Mucosa of rectum (tissue), 2 donors: ENCODE data around the gene GALNS.

ENCODE experiments used
- H3K27ac ChIP-seq, 2 donors: one replicate each; pipeline ENCODE4 v1.7.0; 2013; ENCODE audit warnings: inconsistent platforms in 2 of 2, low read depth in 2 of 2, low read length in 2 of 2
- H3K27me3 ChIP-seq, 2 donors: one replicate each; pipeline ENCODE4 v1.7.0; 2013; ENCODE audit warnings: low read length in 2 of 2; ENCODE audit not compliant: control insufficient read depth in 2 of 2, insufficient read depth in 2 of 2
- H3K36me3 ChIP-seq, 2 donors: one replicate each; pipeline ENCODE4 v1.7.0; 2013; ENCODE audit warnings: low read length in 2 of 2; ENCODE audit not compliant: control insufficient read depth in 2 of 2, insufficient read depth in 2 of 2
- H3K4me1 ChIP-seq, 2 donors: one replicate each; pipeline ENCODE4 v1.7.0; 2013; ENCODE audit warnings: low read length in 2 of 2, mild to moderate bottlenecking in 1 of 2; ENCODE audit not compliant: control insufficient read depth in 2 of 2, insufficient read depth in 2 of 2
- H3K4me3 ChIP-seq, 2 donors: one replicate each; pipeline ENCODE4 v1.7.0; 2013; ENCODE audit warnings: low read length in 2 of 2
- H3K9ac ChIP-seq, 2 donors: one replicate each; pipeline ENCODE4 v1.7.0; 2013; ENCODE audit warnings: low read length in 2 of 2, low read depth in 1 of 2, mild to moderate bottlenecking in 1 of 2
- H3K9me3 ChIP-seq, 2 donors: one replicate each; pipeline ENCODE4 v1.7.0; 2013; ENCODE audit warnings: low read length in 2 of 2; ENCODE audit not compliant: control insufficient read depth in 2 of 2
- donor health status: healthy.
- donor health status: Normal muscosa, but diverticular disease.

Gene GALNS

GRCh38 chr16:88846088-88846487 lies 10.7 kb downstream of the GALNS start:
- H3K9ac ChIP-seq: no peak overlapping the region
- no peaks in the 10 kb centered on the region for H3K27me3 ChIP-seq
- no peak overlapping the region for H3K27ac ChIP-seq
- H3K9me3 ChIP-seq: no peaks in the 10 kb centered on the region
- H3K4me3 ChIP-seq: no peak overlapping the region
- H3K36me3 ChIP-seq: peaks cover 4 to 9% of the 10 kb centered on the region in 2 donors
- H3K4me1 ChIP-seq: no peaks in the 10 kb centered on the region

GRCh38 chr16:88844419-88845036 lies 12.2 kb downstream of the GALNS start:
- no peak overlapping the region for H3K4me3 ChIP-seq
- no peaks in the 10 kb centered on the region for H3K27me3 ChIP-seq
- no peak overlapping the region for H3K9ac ChIP-seq
- no peaks in the 10 kb centered on the region for H3K4me1 ChIP-seq
- no peak overlapping the region for H3K27ac ChIP-seq
- no peaks in the 10 kb centered on the region for H3K9me3 ChIP-seq
- peaks cover 10 to 18% of the 10 kb centered on the region in 2 donors for H3K36me3 ChIP-seq

- no peak overlapping the region for H3K9ac ChIP-seq
- no peak overlapping the region for H3K4me3 ChIP-seq
- H3K9me3 ChIP-seq: no peaks in the 10 kb centered on the region
- H3K27ac ChIP-seq: no peak overlapping the region
- peaks cover 10 to 20% of the 10 kb centered on the region in 2 donors for H3K36me3 ChIP-seq
- H3K4me1 ChIP-seq: no peaks in the 10 kb centered on the region
- no peaks in the 10 kb centered on the region for H3K27me3 ChIP-seq
Measured at GRCh38 chr16:88843256-88843655, 13.5 kb downstream of the GALNS start.

DNA sequence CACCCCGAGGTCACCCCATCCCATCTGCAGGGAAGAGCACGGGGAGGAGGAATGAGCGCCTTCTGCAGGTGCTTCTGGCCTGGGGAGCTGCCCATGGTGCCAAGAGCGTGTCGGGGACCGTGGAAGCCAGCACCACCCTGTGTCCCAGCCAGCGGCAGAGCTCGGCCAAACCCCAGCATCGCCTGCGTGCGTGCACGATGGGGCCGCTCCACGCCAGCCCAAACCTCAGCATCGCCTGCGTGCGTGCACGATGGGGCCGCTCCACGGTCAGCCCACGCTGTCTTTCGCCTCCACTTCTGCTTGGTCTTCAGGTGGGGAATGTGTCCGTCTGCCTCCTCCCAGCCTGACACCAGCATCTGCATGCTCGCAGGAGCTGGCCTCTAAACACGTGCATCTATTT lies 13.9 kb downstream of the GALNS start:
- H3K27ac ChIP-seq: no peak overlapping the region
- no peaks in the 10 kb centered on the region for H3K4me1 ChIP-seq
- H3K9me3 ChIP-seq: no peaks in the 10 kb centered on the region
- no peak overlapping the region for H3K9ac ChIP-seq
- no peaks in the 10 kb centered on the region for H3K27me3 ChIP-seq
- H3K36me3 ChIP-seq: peaks cover 10 to 20% of the 10 kb centered on the region in 2 donors
- H3K4me3 ChIP-seq: no peak overlapping the region

DNA sequence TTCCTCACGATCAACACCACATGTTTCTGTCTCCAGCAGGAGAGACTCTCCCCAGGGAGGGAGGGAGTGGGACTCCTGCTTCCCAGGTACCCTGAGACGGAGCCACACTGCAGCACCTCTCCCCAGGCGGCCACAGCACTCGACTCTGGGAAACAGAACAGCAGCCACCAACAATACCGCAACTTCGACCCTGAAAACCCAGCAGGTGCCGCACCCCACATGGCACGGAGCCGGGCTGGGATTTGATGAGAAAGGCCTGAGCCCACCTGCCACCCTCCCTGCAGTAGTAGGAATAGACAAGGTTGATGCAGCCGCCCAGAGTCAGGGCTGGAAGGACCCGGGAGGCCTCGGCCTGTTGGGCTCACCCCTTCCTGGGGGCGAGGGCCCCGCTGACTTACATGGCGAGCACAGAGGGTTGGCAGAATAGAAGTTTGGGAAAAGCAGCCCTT lies 14.4 kb downstream of the GALNS start:
- H3K36me3 ChIP-seq: peaks cover 10 to 22% of the 10 kb centered on the region in 2 donors

GRCh38 chr16:88841521-88842307 lies 15.0 kb downstream of the GALNS start:
- Histone ChIP-seq H3K4me1 (no peaks in the 10 kb centered on the region), H3K27me3 (no peaks in the 10 kb centered on the region), H3K9me3 (no peaks in the 10 kb centered on the region), H3K4me3 (no peak overlapping the region), H3K36me3 (peaks cover 10 to 22% of the 10 kb centered on the region in 2 donors), H3K27ac (no peak overlapping the region), H3K9ac (no peak overlapping the region)

More for the DNA sequence above, 14.4 kb downstream of the GALNS start:
- Histone ChIP-seq H3K9me3 (no peaks in the 10 kb centered on the region), H3K27me3 (no peaks in the 10 kb centered on the region), H3K4me3 (no peak overlapping the region), H3K9ac (no peak overlapping the region), H3K27ac (no peak overlapping the region), H3K4me1 (no peaks in the 10 kb centered on the region)

- no peak overlapping the region for H3K27ac ChIP-seq
- H3K4me1 ChIP-seq: no peaks in the 10 kb centered on the region
- no peak overlapping the region for H3K4me3 ChIP-seq
- H3K9ac ChIP-seq: no peak overlapping the region
- H3K9me3 ChIP-seq: no peaks in the 10 kb centered on the region
- H3K36me3 ChIP-seq: peaks cover 13 to 22% of the 10 kb centered on the region in 2 donors
- no peaks in the 10 kb centered on the region for H3K27me3 ChIP-seq
Measured at GRCh38 chr16:88840600-88841215, 16.0 kb downstream of the GALNS start.

DNA sequence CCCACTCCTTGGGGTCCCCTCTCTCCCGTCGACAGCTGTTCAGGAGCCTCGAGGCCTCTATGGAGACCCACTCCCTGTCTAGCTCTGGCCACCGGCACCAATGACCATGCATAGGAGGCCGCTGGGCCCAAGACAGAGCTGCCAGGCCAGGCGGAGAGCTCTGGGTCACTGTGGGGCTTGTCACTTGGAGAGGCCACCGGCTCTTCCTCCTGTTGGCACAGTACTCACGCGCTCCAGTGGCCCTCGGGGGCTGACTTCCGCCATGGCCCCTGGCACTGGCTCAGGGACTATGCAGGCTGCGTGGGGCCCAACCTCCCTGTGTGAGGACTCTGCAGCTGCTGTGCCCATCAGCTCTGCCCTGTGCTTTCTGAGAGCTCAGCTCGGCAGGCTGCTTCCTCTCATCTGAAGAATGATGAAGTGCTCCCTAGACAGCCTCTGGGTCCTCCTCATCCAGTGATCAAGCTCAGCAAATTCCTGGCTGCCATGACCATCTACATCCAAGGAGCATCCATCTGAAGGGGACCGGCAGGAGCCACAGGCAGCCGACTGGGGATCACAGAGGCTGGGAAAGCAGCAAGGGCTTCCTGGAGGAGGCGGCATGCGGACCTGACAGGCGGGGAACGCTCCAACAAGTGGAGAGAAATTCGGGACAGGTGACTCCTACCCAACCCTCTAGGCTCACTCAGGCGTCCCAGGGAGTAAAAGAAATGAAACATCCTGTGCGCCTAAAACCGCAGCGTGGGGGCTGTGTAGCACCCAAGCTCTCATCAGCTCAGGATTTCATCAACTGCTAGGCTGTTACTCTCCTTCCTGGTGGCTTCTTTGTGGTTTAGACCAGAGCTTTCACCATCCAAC lies 16.8 kb downstream of the GALNS start:
- Histone ChIP-seq H3K36me3 (peaks cover 17 to 26% of the 10 kb centered on the region in 2 donors), H3K27me3 (no peaks in the 10 kb centered on the region), H3K4me1 (no peaks in the 10 kb centered on the region), H3K9ac (no peak overlapping the region), H3K9me3 (no peaks in the 10 kb centered on the region), H3K4me3 (no peak overlapping the region), H3K27ac (no peak overlapping the region)

DNA sequence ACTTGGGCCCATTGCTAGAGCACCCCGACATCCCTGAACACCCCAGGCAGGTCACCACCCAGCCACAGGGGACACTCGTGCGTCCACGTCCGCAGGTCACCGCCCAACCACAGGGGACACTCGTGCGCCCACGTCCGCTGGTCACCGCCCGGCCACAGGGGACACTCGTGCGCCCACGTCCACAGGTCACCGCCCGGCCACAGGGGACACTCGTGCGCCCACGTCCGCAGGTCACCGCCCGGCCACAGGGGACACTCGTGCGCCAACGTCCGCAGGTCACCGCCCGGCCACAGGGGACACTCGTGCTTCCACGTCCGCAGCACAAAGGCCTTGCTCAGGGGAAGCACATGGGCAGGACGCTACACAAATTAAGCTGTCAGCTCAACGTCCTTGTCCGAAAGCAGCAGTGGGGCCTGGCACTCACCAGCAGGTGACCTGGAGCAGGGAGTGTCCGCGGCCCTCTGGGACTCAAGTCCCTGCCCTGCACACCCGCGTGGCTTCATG lies 17.7 kb downstream of the GALNS start:
- Histone ChIP-seq H3K4me3 (no peak overlapping the region), H3K27ac (no peak overlapping the region), H3K27me3 (no peaks in the 10 kb centered on the region), H3K4me1 (no peaks in the 10 kb centered on the region), H3K9me3 (no peaks in the 10 kb centered on the region), H3K9ac (no peak overlapping the region), H3K36me3 (peaks cover 17 to 26% of the 10 kb centered on the region in 2 donors)
